Skeletal muscle satellite cell (primary cell): ENCODE measurements around the gene SETD6.
A peak's percentile ranks its signal among the peaks of the same experiment; 100 is the strongest.
"Not testable (repeated sequence)": the region's sequence is repeated elsewhere in the genome, so short reads cannot be mapped to it uniquely, and the experiment has no call there.

Source experiments
- H3K27me3 ChIP-seq: 2 replicates; pipeline ENCODE4 v1.7.0; 2013; ENCODE audit warnings: low read length; ENCODE audit not compliant: control insufficient read depth, insufficient read depth
- H3K36me3 ChIP-seq: 2 replicates; pipeline ENCODE4 v1.7.0; 2013; ENCODE audit warnings: mild to moderate bottlenecking, control low read depth, low read length; ENCODE audit not compliant: insufficient read depth
- H3K4me1 ChIP-seq: 2 replicates; pipeline ENCODE4 v1.7.0; 2013; ENCODE audit warnings: low read length; ENCODE audit not compliant: control insufficient read depth, insufficient read depth
- H3K4me2 ChIP-seq: 2 replicates; pipeline ENCODE4 v1.7.0; 2013; ENCODE audit warnings: mild to moderate bottlenecking, low read length
- H3K4me3 ChIP-seq: 2 replicates; pipeline ENCODE4 v1.7.0; 2013; ENCODE audit warnings: low read length
- H3K9ac ChIP-seq: 2 replicates; pipeline ENCODE4 v1.7.0; 2013; ENCODE audit warnings: mild to moderate bottlenecking, low read depth, low read length, moderate library complexity
- H3K9me3 ChIP-seq: replicated peaks from 2 replicates; pipeline ENCODE4 v1.7.0; 2013; ENCODE audit warnings: mild to moderate bottlenecking, control low read depth, low read length

SETD6 gene

DNA sequence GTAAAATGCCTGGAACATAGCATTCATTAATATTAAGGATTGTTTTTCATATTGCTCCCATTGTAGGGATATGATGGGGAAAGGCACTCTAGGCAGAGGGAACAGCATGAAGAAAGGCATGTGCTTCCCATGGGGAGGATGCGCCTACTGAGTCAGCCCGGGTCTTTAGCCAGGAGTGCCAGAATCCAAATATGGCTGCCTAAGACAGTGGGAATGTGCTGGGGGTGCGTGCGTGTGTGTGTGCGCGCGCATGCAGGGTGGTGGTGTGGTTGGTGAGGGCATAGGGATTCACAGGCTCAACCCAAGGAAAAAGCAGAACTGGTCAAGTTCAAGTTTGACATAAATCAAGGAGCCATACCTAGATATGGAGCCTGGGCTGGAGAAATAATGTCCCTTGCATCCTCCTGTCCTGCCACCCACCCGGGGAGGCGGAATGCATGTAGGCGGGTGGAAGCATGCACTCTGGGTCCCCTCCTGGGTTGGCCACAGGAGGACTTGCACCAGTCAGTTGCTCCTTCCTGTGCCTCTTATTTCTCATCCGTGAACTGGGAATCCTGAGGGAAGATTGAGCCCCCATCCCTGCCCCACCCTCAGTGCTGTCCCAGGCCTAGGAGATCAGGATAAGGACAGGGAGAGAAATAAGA, 34.0 kb upstream of the SETD6 start:
- H3K36me3 ChIP-seq = no peaks in the 10 kb centered on the region
- H3K4me1 ChIP-seq = no peaks in the 10 kb centered on the region
- H3K9ac ChIP-seq = no peak overlapping the region
- no peak overlapping the region for H3K4me3 ChIP-seq
- H3K27me3 ChIP-seq = peaks cover 23% of the 10 kb centered on the region
- no peak overlapping the region for H3K4me2 ChIP-seq
- no peaks in the 10 kb centered on the region for H3K9me3 ChIP-seq

DNA sequence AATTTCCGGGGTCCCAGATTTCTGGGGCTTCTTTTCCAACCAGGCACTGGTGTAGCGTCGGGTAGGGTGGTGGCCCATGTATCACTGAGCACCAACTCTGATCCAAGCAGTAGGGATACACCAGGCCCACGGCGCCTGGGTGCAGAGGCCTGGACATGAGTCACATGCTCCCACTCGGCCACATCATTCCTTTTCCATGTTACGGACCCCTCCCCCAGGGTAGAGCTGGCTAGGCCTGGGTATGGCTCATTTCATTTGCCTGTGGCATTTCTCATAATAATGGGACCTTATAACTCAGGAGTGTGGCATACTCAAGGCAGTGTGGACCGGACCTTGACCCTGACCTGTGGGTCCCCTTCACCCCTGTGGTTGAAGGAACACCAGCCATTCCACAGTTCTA, 33.4 kb upstream of the SETD6 start:
- Histone ChIP-seq H3K9me3 (no peaks in the 10 kb centered on the region), H3K27me3 (peaks cover 20% of the 10 kb centered on the region), H3K4me2 (no peak overlapping the region), H3K36me3 (no peaks in the 10 kb centered on the region), H3K4me1 (no peaks in the 10 kb centered on the region), H3K9ac (no peak overlapping the region), H3K4me3 (no peak overlapping the region)

DNA sequence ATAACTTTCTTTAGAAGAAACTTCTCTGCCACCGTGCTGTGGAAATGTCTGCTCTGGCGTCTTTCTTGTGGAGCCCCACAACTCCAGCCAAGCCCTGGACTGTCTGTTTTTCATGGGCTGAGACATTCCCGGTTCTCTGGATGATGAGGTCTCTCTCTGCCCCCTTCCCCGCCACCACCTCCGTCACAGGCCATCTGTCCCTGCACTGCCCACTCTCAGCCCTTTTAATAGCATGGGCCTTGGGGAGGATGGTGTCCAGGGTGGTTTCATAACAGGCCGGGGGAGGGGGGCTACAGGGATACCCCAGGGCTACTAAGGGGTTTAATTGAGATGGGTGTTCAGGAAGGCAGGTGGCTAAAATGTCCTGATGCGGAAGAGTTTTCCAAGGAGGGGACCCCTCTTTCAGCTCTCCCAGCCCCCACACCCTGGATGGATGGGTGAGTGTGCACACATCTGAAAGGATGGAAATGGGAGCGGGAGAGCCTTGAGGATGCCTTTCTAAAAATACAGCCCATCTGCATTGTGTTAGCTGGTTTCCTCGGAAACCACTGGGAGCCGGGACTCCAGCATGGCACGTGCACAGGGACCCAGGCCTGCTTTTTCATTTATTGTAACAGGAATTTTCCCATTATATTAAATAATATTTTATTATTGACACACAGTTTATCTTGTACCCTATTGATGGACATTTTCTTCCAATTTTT, 30.0 kb upstream of the SETD6 start:
- Histone ChIP-seq H3K4me3 (no peak overlapping the region), H3K9me3 (no peaks in the 10 kb centered on the region), H3K36me3 (no peaks in the 10 kb centered on the region), H3K9ac (no peak overlapping the region), H3K4me1 (peaks cover 2% of the 10 kb centered on the region), H3K27me3 (peaks cover 21% of the 10 kb centered on the region), H3K4me2 (no peak overlapping the region)

DNA sequence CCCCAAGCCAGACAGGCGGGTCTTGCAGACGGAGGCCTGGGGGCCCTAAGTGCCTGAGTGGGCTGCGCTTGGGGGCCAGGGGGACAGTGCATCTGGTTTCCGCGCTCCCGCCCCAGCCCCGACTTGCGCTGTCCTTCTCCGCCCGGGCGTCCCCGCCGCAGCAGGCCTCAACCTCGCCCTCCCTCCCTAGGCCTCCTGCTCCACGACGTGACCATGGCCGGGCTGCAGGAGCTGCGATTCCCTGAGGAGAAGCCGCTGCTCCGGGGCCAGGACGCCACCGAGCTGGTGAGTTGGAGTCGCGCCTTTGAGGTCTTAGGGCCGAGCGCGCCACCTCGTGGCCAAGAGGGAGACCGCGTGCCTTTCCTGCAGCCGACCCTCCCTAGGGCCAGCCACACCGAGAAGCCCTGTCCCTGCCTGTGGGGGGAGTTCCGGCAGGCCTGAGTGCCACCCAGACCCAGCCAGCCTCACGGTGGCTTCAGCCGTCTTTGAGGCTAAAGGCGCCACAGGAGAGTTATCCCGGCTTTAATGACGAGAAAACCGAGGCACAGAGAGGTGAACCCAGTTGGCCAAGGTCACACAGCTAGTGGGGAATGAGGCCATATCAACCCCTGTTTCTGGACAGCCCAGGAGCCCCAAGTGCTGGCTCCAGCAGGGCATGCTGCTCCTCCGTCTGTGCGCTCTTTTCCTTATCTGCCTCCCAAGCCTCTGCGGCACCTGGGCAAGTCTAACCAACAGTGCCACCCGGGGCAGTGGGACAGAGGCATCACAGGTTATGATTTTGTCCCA, 27.6 kb upstream of the SETD6 start:
- H3K4me1 ChIP-seq = peaks cover 2% of the 10 kb centered on the region
- H3K4me2 ChIP-seq = peak overlapping the region; percentile 75
- H3K9me3 ChIP-seq = no peaks in the 10 kb centered on the region
- no peaks in the 10 kb centered on the region for H3K36me3 ChIP-seq
- peak overlapping the region; percentile 53 for H3K4me3 ChIP-seq
- no peak overlapping the region for H3K9ac ChIP-seq
- peaks cover 21% of the 10 kb centered on the region for H3K27me3 ChIP-seq

DNA sequence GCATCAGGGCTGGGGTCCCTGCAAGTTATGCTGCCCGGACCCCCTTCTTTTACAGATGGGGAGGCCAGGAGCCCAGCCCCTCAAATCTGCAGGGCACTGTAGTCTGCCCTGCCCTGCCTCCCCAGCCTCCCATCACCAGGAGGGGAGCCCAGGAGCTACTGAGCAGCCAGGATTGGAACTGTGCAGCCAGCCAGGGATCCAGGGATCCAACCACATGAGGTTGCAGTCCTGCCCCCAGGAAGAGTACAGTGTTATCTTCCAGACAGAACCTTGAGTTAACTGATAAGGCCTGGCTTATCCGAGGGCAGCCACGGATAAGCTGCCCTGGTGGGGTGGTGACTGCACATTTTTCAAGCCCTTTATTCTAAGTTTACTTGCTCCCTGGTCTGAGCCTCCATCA, 26.8 kb upstream of the SETD6 start:
- Histone ChIP-seq H3K4me2 (no peak overlapping the region), H3K4me1 (peaks cover 2% of the 10 kb centered on the region), H3K27me3 (peaks cover 22% of the 10 kb centered on the region), H3K9me3 (no peaks in the 10 kb centered on the region), H3K4me3 (no peak overlapping the region), H3K36me3 (no peaks in the 10 kb centered on the region), H3K9ac (no peak overlapping the region)

DNA sequence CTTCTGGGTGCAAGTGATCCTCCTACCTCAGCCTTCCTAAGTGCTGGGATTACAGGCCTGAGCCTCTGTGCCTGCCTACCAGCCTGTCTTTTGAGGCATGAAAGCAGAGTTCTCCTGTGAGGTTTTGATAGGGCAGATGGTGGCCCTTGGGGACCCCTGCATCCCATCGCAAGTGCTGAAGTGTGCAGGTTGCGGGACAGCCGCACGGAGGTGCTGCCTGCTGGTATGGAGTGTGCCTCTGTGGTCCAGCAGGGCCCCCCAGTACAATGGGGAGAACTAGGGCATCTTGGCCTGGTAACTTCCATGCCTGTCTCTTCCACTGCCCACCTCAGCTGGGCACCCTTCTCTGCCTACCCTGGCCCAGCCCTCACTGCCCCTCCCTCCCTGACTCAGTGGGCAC, 25.3 kb upstream of the SETD6 start:
- H3K27me3 ChIP-seq = peaks cover 27% of the 10 kb centered on the region
- H3K4me3 ChIP-seq = no peak overlapping the region
- peaks cover 2% of the 10 kb centered on the region for H3K4me1 ChIP-seq
- H3K36me3 ChIP-seq = no peaks in the 10 kb centered on the region
- H3K9me3 ChIP-seq = no peaks in the 10 kb centered on the region
- H3K9ac ChIP-seq = no peak overlapping the region
- H3K4me2 ChIP-seq = no peak overlapping the region

DNA sequence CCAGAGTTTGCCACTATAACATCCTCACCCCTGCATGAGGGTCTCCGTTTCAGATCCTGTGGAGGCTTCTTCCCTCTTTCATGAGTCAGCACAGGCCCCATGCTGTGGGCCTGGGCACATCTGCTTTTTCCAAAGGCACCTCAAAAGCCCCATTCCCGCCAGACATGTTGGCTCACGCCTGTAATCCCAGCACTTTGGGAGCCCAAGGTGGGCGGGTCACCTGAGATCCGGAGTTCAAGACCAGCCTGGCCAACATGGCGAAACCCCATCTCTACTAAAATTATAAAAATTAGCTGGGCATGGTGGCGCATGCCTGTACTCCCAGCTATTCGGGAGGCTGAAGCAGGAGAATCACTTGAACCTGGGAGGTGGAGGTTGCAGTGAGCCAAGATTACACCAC, 24.8 kb upstream of the SETD6 start:
- H3K36me3 ChIP-seq, H3K9me3 ChIP-seq, H3K9ac ChIP-seq, H3K4me3 ChIP-seq, H3K4me1 ChIP-seq, H3K4me2 ChIP-seq: not testable (repeated sequence)
- peaks cover 27% of the 10 kb centered on the region for H3K27me3 ChIP-seq

DNA sequence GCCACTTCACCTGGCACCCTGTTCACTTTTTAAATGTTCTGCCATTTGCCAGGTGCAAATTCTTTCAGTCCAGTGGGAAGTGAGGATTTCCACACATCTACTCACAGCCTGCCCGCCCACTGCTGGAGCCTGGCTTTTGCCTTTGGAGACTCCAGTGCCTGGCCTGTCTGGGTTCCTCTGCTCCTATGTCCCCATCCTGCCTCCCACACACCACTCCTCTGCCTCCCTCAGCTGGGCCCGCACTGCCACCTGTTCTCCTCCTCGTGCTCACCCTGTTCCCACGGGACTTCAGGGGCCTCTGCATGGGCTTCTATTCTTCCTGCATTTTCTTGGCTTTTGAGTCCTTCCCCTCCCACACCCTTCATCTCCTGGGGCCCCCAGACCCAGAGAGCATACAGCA, 23.3 kb upstream of the SETD6 start:
- Histone ChIP-seq H3K27me3 (peaks cover 22% of the 10 kb centered on the region), H3K4me1 (peaks cover 7% of the 10 kb centered on the region), H3K4me3 (no peak overlapping the region), H3K36me3 (no peaks in the 10 kb centered on the region), H3K9me3 (no peaks in the 10 kb centered on the region), H3K9ac (no peak overlapping the region), H3K4me2 (no peak overlapping the region)

DNA sequence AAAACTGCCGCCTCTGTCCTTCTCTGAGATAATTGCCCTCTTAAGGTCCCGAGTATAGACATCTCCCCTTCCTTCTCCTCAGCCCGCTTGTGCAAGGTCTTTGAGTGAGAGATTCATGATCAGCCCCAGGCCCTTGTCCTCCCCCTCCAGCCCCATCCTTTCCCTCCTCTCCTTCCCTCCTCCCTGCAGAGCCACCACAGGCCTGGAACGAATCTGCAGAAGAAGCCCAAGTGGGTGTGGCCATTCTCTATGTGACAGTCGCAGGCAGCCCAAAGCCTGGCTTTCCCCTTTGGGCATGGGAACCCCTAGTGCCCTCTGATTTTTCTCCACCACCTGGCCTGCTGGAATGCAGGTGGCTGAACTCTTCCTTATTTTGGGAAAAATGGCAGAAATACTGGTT, 22.6 kb upstream of the SETD6 start:
- Histone ChIP-seq H3K36me3 (no peaks in the 10 kb centered on the region), H3K9ac (no peak overlapping the region), H3K9me3 (no peaks in the 10 kb centered on the region), H3K4me2 (no peak overlapping the region), H3K4me3 (no peak overlapping the region), H3K27me3 (peaks cover 22% of the 10 kb centered on the region), H3K4me1 (peaks cover 5% of the 10 kb centered on the region)

DNA sequence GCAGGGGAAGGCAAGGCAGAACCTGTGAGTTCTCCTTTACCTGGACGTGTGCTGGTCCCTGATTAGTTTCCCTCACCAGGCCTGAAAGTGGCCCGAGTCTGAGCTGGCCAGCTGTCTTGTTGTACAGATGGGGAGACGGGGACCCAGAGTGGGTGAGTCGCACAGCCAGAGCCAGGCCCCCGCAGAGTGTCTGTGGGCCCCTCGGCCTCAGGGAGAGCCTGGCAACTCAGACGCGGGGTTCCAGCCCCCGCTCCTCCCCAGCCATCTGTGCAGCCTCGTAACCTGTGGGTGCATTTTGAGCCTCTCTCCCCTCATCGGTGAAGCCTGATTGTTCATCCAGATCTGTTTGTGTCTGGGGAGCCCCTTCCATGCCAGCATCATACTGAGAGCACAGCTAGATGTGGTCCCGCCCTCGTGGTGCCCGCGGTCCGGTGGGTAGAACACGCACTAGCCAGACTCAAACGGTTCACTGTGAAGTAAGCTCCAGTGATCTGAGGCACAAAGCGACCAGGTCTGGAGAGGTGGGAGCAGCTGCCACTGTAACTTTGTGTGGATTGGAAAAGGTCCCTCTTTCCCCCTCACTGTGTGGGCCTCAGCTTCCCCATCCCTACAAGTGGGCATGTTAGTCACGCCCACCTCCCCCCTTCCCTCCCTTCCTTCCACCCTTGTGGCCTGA, 21.4 kb upstream of the SETD6 start:
- Histone ChIP-seq H3K36me3 (no peaks in the 10 kb centered on the region), H3K9me3 (no peaks in the 10 kb centered on the region), H3K4me3 (no peak overlapping the region), H3K27me3 (peaks cover 22% of the 10 kb centered on the region), H3K4me1 (peaks cover 5% of the 10 kb centered on the region), H3K9ac (no peak overlapping the region), H3K4me2 (no peak overlapping the region)

DNA sequence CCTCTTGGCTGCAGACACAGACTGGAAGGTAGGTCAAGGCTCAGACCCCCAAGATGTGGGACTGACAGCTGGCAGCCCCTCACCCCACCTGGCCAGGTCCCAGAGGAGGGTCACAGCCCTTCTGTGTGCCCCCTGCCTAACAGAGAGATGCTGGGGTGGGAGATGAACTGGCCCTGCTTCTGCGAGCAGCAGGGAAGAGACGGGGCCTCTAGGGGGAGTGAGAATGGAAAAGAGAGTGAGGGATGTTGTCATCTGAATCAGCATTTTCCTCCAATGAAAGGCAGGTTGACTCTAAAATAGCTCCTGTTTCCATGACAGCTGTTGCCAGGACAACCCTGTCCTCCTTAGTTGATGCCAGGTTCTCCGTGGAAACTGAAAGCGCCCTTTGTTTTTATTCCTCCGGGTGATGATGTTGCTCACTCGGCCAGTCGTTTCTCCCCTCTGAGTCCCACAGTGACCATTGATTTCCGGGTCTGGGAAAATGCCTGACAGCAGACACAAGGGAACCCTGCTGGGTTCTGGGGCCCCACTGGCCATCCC, 20.3 kb upstream of the SETD6 start:
- Histone ChIP-seq H3K4me3 (peak overlapping the region; percentile 47), H3K9ac (peak overlapping the region; percentile 56), H3K4me1 (peaks cover 6% of the 10 kb centered on the region), H3K27me3 (peaks cover 16% of the 10 kb centered on the region), H3K4me2 (peak overlapping the region; percentile 65), H3K36me3 (no peaks in the 10 kb centered on the region), H3K9me3 (no peaks in the 10 kb centered on the region)
